ENCODE data around the gene TTLL5.

- TF ChIP-seq GATA3 (IDR thresholded peaks at IDR 0.05; ENCODE audit: low read depth, low read length) (no peak), GATA2 (IDR thresholded peaks at IDR 0.05; ENCODE audit: low read depth, low read length) (no peak)
Observed at GRCh38 chr14:75885829-75886228, 224.8 kb downstream of the TTLL5 start.
